Breast epithelium (tissue), 4 donors: ENCODE data around the gene IRF5. TPM values are rescaled to one million over a fixed set of nuclear protein-coding genes. Genes with fewer than 3 reads are reported as not detected.

ENCODE experiments used
- DNase-seq, 2 donors: peaks; one replicate each; pipeline ENCODE4 v3.0.0-alpha.2; 2019; ENCODE audit warnings: low spot score in 2 of 2
- H3K27ac ChIP-seq, 2 donors: fragments of 200-600 bp; sonication (generic) in 1 of 2; one replicate each; pipeline ENCODE4 v1.5.1; 2016 to 2019; ENCODE audit warnings: mild to moderate bottlenecking in 1 of 2
- H3K27me3 ChIP-seq, 2 donors: fragments of 200-600 bp; sonication (generic) in 1 of 2; one replicate each; pipeline versions ENCODE4 v1.5.1 to v1.6.0; 2017 to 2019; ENCODE audit warnings: control low read depth in 1 of 2, mild to moderate bottlenecking in 1 of 2
- H3K36me3 ChIP-seq: fragments of 200-600 bp; one replicate; pipeline ENCODE4 v1.5.1; 2019
- H3K4me1 ChIP-seq, 2 donors: fragments of 200-600 bp; sonication (generic); one replicate each; pipeline ENCODE4 v1.5.1; 2016 to 2019; ENCODE audit warnings: control low read depth in 1 of 2
- H3K4me3 ChIP-seq, 3 donors: fragments of 200-600 bp; sonication (generic); 1 replicate in 2 of 3; 2 replicates in 1 of 3; pipeline ENCODE4 v1.5.1; 2016 to 2019; ENCODE audit warnings: mild to moderate bottlenecking in 3 of 3, moderate library complexity in 2 of 3
- H3K9me3 ChIP-seq, 2 donors: fragments of 200-600 bp; sonication (generic) in 1 of 2; one replicate each; pipeline ENCODE4 v1.5.1; 2016 to 2019; ENCODE audit warnings: control low read depth in 1 of 2
- POLR2A ChIP-seq: fragments of 450-650 bp; IDR thresholded peaks from one replicate; pipeline ENCODE4 v1.6.1; 2016; ENCODE audit warnings: antibody characterized with exemption, mild to moderate bottlenecking, moderate library complexity
- POLR2AphosphoS5 ChIP-seq, 3 donors: sonication (generic); formaldehyde crosslinking; IDR thresholded peaks; one replicate each; pipeline ENCODE4 v1.6.1; 2017; ENCODE audit warnings: antibody characterized with exemption in 3 of 3
- intact Hi-C: fragments of 100-400 bp; cut with DNase I; formaldehyde crosslinking; loops from one replicate; pipeline ENCODE4 v1.15.1; 2023; ENCODE audit warnings: low total_unique reads
- total RNA-seq, 3 donors: library from RNA; depleted of rRNA; stranded (reverse); fragments of >200 nt; gene quantifications; one replicate each; pipeline ENCODE4 v1.1.0, GENCODE V29; 2016
- TF ChIP-seq, protein P1 (sequence below), 3 donors: fragments of 450-650 bp; IDR thresholded peaks; one replicate each; pipeline ENCODE4 v1.5.1; 2016 to 2017; ENCODE audit warnings: antibody characterized with exemption in 3 of 3, mild to moderate bottlenecking in 3 of 3, moderate library complexity in 3 of 3

Gene IRF5
- total RNA-seq, 3 donors from 2014 or later: 4.6 to 19.4 (median 11.1) TPM

- peaks cover 6 to 31% of the 10 kb centered on the region in 2 donors for H3K27me3 ChIP-seq
- no peak overlapping the region for H3K27ac ChIP-seq
- H3K36me3 ChIP-seq: no peaks in the 10 kb centered on the region
- TF ChIP-seq, protein P1, sequence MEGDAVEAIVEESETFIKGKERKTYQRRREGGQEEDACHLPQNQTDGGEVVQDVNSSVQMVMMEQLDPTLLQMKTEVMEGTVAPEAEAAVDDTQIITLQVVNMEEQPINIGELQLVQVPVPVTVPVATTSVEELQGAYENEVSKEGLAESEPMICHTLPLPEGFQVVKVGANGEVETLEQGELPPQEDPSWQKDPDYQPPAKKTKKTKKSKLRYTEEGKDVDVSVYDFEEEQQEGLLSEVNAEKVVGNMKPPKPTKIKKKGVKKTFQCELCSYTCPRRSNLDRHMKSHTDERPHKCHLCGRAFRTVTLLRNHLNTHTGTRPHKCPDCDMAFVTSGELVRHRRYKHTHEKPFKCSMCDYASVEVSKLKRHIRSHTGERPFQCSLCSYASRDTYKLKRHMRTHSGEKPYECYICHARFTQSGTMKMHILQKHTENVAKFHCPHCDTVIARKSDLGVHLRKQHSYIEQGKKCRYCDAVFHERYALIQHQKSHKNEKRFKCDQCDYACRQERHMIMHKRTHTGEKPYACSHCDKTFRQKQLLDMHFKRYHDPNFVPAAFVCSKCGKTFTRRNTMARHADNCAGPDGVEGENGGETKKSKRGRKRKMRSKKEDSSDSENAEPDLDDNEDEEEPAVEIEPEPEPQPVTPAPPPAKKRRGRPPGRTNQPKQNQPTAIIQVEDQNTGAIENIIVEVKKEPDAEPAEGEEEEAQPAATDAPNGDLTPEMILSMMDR (IDR thresholded peaks at IDR 0.05): no peak
- no peak for TF ChIP-seq POLR2AphosphoS5 (IDR thresholded peaks at IDR 0.05)
- no peak for TF ChIP-seq POLR2A
- no peaks in the 10 kb centered on the region for H3K9me3 ChIP-seq
- DNase-seq: peak in 1 of 2 donors; percentile 35
- peak overlapping the region in 1 of 3 donors; percentile 53 for H3K4me3 ChIP-seq
- H3K4me1 ChIP-seq: no peaks in the 10 kb centered on the region
- intact Hi-C loops: no loop called here
These were observed 22.4 kb upstream of the IRF5 start for GRCh38 chr7:128915271-128915819.

- Histone ChIP-seq H3K4me3 (peak overlapping the region in 1 of 3 donors; percentile 53), H3K36me3 (no peaks in the 10 kb centered on the region), H3K4me1 (no peaks in the 10 kb centered on the region), H3K27ac (no peak overlapping the region), H3K27me3 (peaks cover 4 to 24% of the 10 kb centered on the region in 2 donors), H3K9me3 (no peaks in the 10 kb centered on the region)
- intact Hi-C loops: no loop called here
- TF ChIP-seq POLR2A (no peak), POLR2AphosphoS5 (IDR thresholded peaks at IDR 0.05) (no peak)
- TF ChIP-seq, protein P1 (IDR thresholded peaks at IDR 0.05): no peak
- peak in 1 of 2 donors; percentile 38 for DNase-seq
These were observed 21.7 kb upstream of the IRF5 start for GRCh38 chr7:128915841-128916642.

DNA sequence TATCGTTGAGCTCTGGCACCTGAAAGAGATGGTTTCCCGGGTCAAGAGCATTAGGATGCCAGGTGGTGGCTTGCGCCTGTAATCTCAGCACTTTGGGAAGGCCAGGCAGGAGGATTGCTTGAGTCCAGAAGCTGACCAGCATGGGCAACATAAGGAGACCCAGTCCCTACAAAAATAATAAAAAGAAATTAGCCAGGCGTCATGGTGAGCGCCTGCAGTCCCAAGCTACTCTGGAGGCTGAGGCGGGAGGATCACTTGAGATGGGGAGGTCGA lies 21.1 kb upstream of the IRF5 start:
- Histone ChIP-seq H3K4me1 (no peaks in the 10 kb centered on the region), H3K27me3 (peaks cover 4 to 24% of the 10 kb centered on the region in 2 donors), H3K27ac (no peak overlapping the region), H3K4me3 (no peak overlapping the region), H3K36me3 (no peaks in the 10 kb centered on the region), H3K9me3 (no peaks in the 10 kb centered on the region)
- intact Hi-C loops: no loop called here
- DNase-seq: peak in 1 of 2 donors; percentile 12
- TF ChIP-seq POLR2AphosphoS5 (IDR thresholded peaks at IDR 0.05) (no peak), POLR2A (no peak)
- TF ChIP-seq, protein P1 (IDR thresholded peaks at IDR 0.05): no peak

DNA sequence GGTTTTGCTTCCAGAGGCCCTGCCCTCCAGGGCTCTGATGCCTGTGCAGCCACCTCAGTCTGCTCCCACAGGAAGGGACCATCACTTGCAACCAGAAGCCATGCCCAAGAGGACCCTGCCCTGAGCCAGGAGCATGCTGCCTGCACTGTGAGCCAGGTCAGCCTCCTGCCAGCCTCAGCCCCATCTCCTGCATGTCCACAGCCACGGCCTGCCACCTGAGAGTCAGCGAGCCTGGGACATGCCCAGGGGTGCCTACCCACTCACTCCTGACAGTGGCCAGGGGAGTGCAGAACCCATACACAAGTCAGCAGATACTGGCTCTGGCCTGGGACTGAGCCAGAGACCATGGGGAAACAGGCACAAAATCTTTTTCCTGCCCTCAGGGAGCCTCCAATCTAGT lies 20.6 kb upstream of the IRF5 start:
- Histone ChIP-seq H3K27ac (no peak overlapping the region), H3K27me3 (peaks cover 4 to 24% of the 10 kb centered on the region in 2 donors), H3K4me3 (no peak overlapping the region), H3K36me3 (no peaks in the 10 kb centered on the region), H3K4me1 (no peaks in the 10 kb centered on the region), H3K9me3 (no peaks in the 10 kb centered on the region)
- TF ChIP-seq, protein P1 (IDR thresholded peaks at IDR 0.05): no peak
- no peak for TF ChIP-seq POLR2A
- TF ChIP-seq POLR2AphosphoS5 (IDR thresholded peaks at IDR 0.05): no peak
- intact Hi-C loops: no loop called here
- peak in 1 of 2 donors; percentile 27 for DNase-seq

GRCh38 chr7:128918016-128918665 lies 19.6 kb upstream of the IRF5 start:
- Histone ChIP-seq H3K9me3 (no peaks in the 10 kb centered on the region), H3K27ac (no peak overlapping the region), H3K27me3 (peaks cover 4 to 24% of the 10 kb centered on the region in 2 donors), H3K4me1 (no peaks in the 10 kb centered on the region), H3K36me3 (no peaks in the 10 kb centered on the region), H3K4me3 (no peak overlapping the region)
- TF ChIP-seq, protein P1 (IDR thresholded peaks at IDR 0.05): no peak
- TF ChIP-seq POLR2AphosphoS5 (IDR thresholded peaks at IDR 0.05): no peak
- TF ChIP-seq POLR2A: no peak
- intact Hi-C loops: no loop called here
- DNase-seq: peak in 1 of 2 donors; percentile 44
